ENCODE measurements around the gene CD69.
"Not testable (repeated sequence)": the region's sequence is repeated elsewhere in the genome, so short reads cannot be mapped to it uniquely, and the experiment has no call there.

CD69 gene

GRCh38 chr12:9707864-9708808 lies 52.6 kb downstream of the CD69 start:
- H3K4me3 ChIP-seq (ENCODE audit: low read depth, low read length): no peak overlapping the region
- TF ChIP-seq, protein P1, sequence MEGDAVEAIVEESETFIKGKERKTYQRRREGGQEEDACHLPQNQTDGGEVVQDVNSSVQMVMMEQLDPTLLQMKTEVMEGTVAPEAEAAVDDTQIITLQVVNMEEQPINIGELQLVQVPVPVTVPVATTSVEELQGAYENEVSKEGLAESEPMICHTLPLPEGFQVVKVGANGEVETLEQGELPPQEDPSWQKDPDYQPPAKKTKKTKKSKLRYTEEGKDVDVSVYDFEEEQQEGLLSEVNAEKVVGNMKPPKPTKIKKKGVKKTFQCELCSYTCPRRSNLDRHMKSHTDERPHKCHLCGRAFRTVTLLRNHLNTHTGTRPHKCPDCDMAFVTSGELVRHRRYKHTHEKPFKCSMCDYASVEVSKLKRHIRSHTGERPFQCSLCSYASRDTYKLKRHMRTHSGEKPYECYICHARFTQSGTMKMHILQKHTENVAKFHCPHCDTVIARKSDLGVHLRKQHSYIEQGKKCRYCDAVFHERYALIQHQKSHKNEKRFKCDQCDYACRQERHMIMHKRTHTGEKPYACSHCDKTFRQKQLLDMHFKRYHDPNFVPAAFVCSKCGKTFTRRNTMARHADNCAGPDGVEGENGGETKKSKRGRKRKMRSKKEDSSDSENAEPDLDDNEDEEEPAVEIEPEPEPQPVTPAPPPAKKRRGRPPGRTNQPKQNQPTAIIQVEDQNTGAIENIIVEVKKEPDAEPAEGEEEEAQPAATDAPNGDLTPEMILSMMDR (IDR thresholded peaks at IDR 0.05; ENCODE audit: control insufficient read depth, extremely low read depth, insufficient read depth): peak; percentile 76
- peak; percentile 15 for DNase-seq (ENCODE audit: low read depth)

DNA sequence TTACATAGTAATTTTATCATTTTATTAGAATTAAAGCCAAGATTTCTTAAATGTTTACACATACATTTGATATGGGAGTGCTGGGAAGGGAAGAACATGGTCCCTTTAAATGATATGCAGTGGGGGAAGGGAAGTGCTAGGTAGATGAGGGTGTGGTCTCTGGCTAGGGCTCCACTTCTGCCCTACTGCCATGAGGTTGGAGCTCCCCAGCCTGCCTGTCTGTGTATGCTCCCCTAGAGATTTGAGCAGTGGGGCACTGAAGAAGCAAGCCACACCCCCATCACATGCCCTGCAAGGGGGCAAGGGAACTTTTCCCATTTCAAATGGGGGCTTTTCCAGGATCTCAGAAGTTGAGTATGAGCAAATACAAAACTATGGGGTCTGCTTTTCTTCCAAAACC lies 53.3 kb downstream of the CD69 start:
- no peak for DNase-seq (ENCODE audit: low read depth)
- no peak overlapping the region for H3K4me3 ChIP-seq (ENCODE audit: low read depth, low read length)
- TF ChIP-seq, protein P1 (IDR thresholded peaks at IDR 0.05; ENCODE audit: control insufficient read depth, extremely low read depth, insufficient read depth): no peak

DNA sequence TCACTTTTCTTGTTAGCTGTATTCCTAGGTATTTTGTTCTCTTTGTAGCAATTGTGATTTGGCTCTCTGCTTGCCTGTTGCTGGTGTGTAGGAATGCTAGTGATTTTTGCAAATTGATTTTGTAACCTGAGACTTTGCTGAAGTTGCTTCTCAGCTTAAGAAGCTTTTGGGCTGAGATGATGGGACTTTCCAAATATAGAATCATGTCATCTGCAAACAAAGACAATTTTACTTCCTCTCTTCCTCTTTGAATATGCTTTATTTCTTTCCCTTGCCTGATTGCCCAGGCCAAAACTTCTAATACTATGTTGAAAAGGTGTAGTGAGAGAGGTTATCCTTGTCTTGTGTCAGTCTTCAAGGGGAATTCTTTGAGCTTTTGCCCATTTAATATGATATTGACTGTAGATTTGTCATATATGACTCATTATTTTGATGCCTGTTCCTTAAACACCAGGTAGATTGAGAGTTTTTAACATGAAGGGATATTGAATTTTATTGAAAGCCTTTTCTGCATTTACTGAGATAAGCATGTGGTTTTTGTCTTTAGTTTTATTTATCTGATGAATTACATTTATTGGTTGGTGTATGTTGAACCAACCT lies 54.5 kb downstream of the CD69 start:
- no peak for DNase-seq (ENCODE audit: low read depth)
- TF ChIP-seq, protein P1 (IDR thresholded peaks at IDR 0.05; ENCODE audit: control insufficient read depth, extremely low read depth, insufficient read depth): no peak
- H3K4me3 ChIP-seq (ENCODE audit: low read depth, low read length): no peak overlapping the region

- H3K4me3 ChIP-seq (ENCODE audit: low read depth, low read length); DNase-seq (ENCODE audit: low read depth): not testable (repeated sequence)
Measured at GRCh38 chr12:9704561-9704960, 56.1 kb downstream of the CD69 start.

All from LNCaP clone FGC (cell line).